ENCODE data around the gene PGS1.
A peak's percentile ranks its signal among the peaks of the same experiment; 100 is the strongest.

Gene PGS1

GRCh38 chr17:78341559-78342448, 36.6 kb upstream of the PGS1 start:
- peak overlapping the region; percentile 96 for H3K27ac ChIP-seq (ENCODE audit: low read depth, low read length)
- peak overlapping the region; percentile 53 for H3K4me3 ChIP-seq (ENCODE audit: low read length)
- peaks cover 18% of the 10 kb centered on the region for H3K4me1 ChIP-seq (ENCODE audit: control insufficient read depth, insufficient read depth, low read length)
- no peaks in the 10 kb centered on the region for H3K27me3 ChIP-seq (ENCODE audit: control insufficient read depth, insufficient read depth, low read length)
- no peaks in the 10 kb centered on the region for H3K36me3 ChIP-seq (ENCODE audit: control insufficient read depth, insufficient read depth, low read length)
- H3K9ac ChIP-seq (ENCODE audit: low read length): no peak overlapping the region

- Histone ChIP-seq H3K4me1 (ENCODE audit: control insufficient read depth, insufficient read depth, low read length) (peaks cover 18% of the 10 kb centered on the region), H3K4me3 (ENCODE audit: low read length) (peak overlapping the region; percentile 53), H3K9ac (ENCODE audit: low read length) (no peak overlapping the region), H3K36me3 (ENCODE audit: control insufficient read depth, insufficient read depth, low read length) (no peaks in the 10 kb centered on the region), H3K27me3 (ENCODE audit: control insufficient read depth, insufficient read depth, low read length) (no peaks in the 10 kb centered on the region), H3K27ac (ENCODE audit: low read depth, low read length) (peak overlapping the region; percentile 96)
Observed at GRCh38 chr17:78342449-78343186, 35.8 kb upstream of the PGS1 start.

- Histone ChIP-seq H3K27me3 (ENCODE audit: control insufficient read depth, insufficient read depth, low read length) (no peaks in the 10 kb centered on the region), H3K36me3 (ENCODE audit: control insufficient read depth, insufficient read depth, low read length) (no peaks in the 10 kb centered on the region), H3K4me1 (ENCODE audit: control insufficient read depth, insufficient read depth, low read length) (peaks cover 18% of the 10 kb centered on the region), H3K4me3 (ENCODE audit: low read length) (no peak overlapping the region), H3K27ac (ENCODE audit: low read depth, low read length) (peak overlapping the region; percentile 96), H3K9ac (ENCODE audit: low read length) (no peak overlapping the region)
Observed at GRCh38 chr17:78343187-78343542, 35.3 kb upstream of the PGS1 start.

GRCh38 chr17:78343543-78344201, 34.8 kb upstream of the PGS1 start:
- peaks cover 18% of the 10 kb centered on the region for H3K4me1 ChIP-seq (ENCODE audit: control insufficient read depth, insufficient read depth, low read length)
- H3K9ac ChIP-seq (ENCODE audit: low read length): peak overlapping the region; percentile 22
- no peak overlapping the region for H3K4me3 ChIP-seq (ENCODE audit: low read length)
- no peaks in the 10 kb centered on the region for H3K36me3 ChIP-seq (ENCODE audit: control insufficient read depth, insufficient read depth, low read length)
- H3K27ac ChIP-seq (ENCODE audit: low read depth, low read length): peak overlapping the region; percentile 96
- no peaks in the 10 kb centered on the region for H3K27me3 ChIP-seq (ENCODE audit: control insufficient read depth, insufficient read depth, low read length)

- H3K36me3 ChIP-seq (ENCODE audit: control insufficient read depth, insufficient read depth, low read length): no peaks in the 10 kb centered on the region
- no peak overlapping the region for H3K9ac ChIP-seq (ENCODE audit: low read length)
- no peaks in the 10 kb centered on the region for H3K27me3 ChIP-seq (ENCODE audit: control insufficient read depth, insufficient read depth, low read length)
- H3K4me1 ChIP-seq (ENCODE audit: control insufficient read depth, insufficient read depth, low read length): peaks cover 18% of the 10 kb centered on the region
- no peak overlapping the region for H3K4me3 ChIP-seq (ENCODE audit: low read length)
- H3K27ac ChIP-seq (ENCODE audit: low read depth, low read length): no peak overlapping the region
Observed at GRCh38 chr17:78344666-78345065, 33.8 kb upstream of the PGS1 start.

- Histone ChIP-seq H3K27ac (ENCODE audit: low read depth, low read length) (no peak overlapping the region), H3K4me3 (ENCODE audit: low read length) (no peak overlapping the region), H3K4me1 (ENCODE audit: control insufficient read depth, insufficient read depth, low read length) (peaks cover 18% of the 10 kb centered on the region), H3K36me3 (ENCODE audit: control insufficient read depth, insufficient read depth, low read length) (no peaks in the 10 kb centered on the region), H3K27me3 (ENCODE audit: control insufficient read depth, insufficient read depth, low read length) (no peaks in the 10 kb centered on the region), H3K9ac (ENCODE audit: low read length) (no peak overlapping the region)
Observed at GRCh38 chr17:78345172-78345571, 33.3 kb upstream of the PGS1 start.

- no peak overlapping the region for H3K4me3 ChIP-seq (ENCODE audit: low read length)
- H3K27ac ChIP-seq (ENCODE audit: low read depth, low read length): no peak overlapping the region
- no peaks in the 10 kb centered on the region for H3K36me3 ChIP-seq (ENCODE audit: control insufficient read depth, insufficient read depth, low read length)
- H3K4me1 ChIP-seq (ENCODE audit: control insufficient read depth, insufficient read depth, low read length): peaks cover 18% of the 10 kb centered on the region
- H3K27me3 ChIP-seq (ENCODE audit: control insufficient read depth, insufficient read depth, low read length): no peaks in the 10 kb centered on the region
- no peak overlapping the region for H3K9ac ChIP-seq (ENCODE audit: low read length)
Observed at GRCh38 chr17:78345791-78346494, 32.5 kb upstream of the PGS1 start.

- H3K4me3 ChIP-seq (ENCODE audit: low read length): no peak overlapping the region
- H3K9ac ChIP-seq (ENCODE audit: low read length): no peak overlapping the region
- no peak overlapping the region for H3K27ac ChIP-seq (ENCODE audit: low read depth, low read length)
- no peaks in the 10 kb centered on the region for H3K36me3 ChIP-seq (ENCODE audit: control insufficient read depth, insufficient read depth, low read length)
- peaks cover 24% of the 10 kb centered on the region for H3K4me1 ChIP-seq (ENCODE audit: control insufficient read depth, insufficient read depth, low read length)
- H3K27me3 ChIP-seq (ENCODE audit: control insufficient read depth, insufficient read depth, low read length): no peaks in the 10 kb centered on the region
Observed at GRCh38 chr17:78346605-78347250, 31.7 kb upstream of the PGS1 start.

GRCh38 chr17:78347453-78347852, 31.0 kb upstream of the PGS1 start:
- H3K27ac ChIP-seq (ENCODE audit: low read depth, low read length): no peak overlapping the region
- no peaks in the 10 kb centered on the region for H3K27me3 ChIP-seq (ENCODE audit: control insufficient read depth, insufficient read depth, low read length)
- no peaks in the 10 kb centered on the region for H3K36me3 ChIP-seq (ENCODE audit: control insufficient read depth, insufficient read depth, low read length)
- peaks cover 27% of the 10 kb centered on the region for H3K4me1 ChIP-seq (ENCODE audit: control insufficient read depth, insufficient read depth, low read length)
- H3K9ac ChIP-seq (ENCODE audit: low read length): no peak overlapping the region
- no peak overlapping the region for H3K4me3 ChIP-seq (ENCODE audit: low read length)

- no peak overlapping the region for H3K9ac ChIP-seq (ENCODE audit: low read length)
Observed at GRCh38 chr17:78348055-78348770, 30.2 kb upstream of the PGS1 start.

GRCh38 chr17:78349891-78350642, 28.4 kb upstream of the PGS1 start:
- no peak overlapping the region for H3K27ac ChIP-seq (ENCODE audit: low read depth, low read length)
- H3K4me1 ChIP-seq (ENCODE audit: control insufficient read depth, insufficient read depth, low read length): peaks cover 18% of the 10 kb centered on the region
- H3K9ac ChIP-seq (ENCODE audit: low read length): no peak overlapping the region

More at GRCh38 chr17:78348055-78348770, 30.2 kb upstream of the PGS1 start:
- Histone ChIP-seq H3K4me3 (ENCODE audit: low read length) (no peak overlapping the region), H3K27me3 (ENCODE audit: control insufficient read depth, insufficient read depth, low read length) (no peaks in the 10 kb centered on the region), H3K4me1 (ENCODE audit: control insufficient read depth, insufficient read depth, low read length) (peaks cover 21% of the 10 kb centered on the region), H3K36me3 (ENCODE audit: control insufficient read depth, insufficient read depth, low read length) (no peaks in the 10 kb centered on the region), H3K27ac (ENCODE audit: low read depth, low read length) (no peak overlapping the region)

More at GRCh38 chr17:78349891-78350642, 28.4 kb upstream of the PGS1 start:
- no peaks in the 10 kb centered on the region for H3K27me3 ChIP-seq (ENCODE audit: control insufficient read depth, insufficient read depth, low read length)
- no peak overlapping the region for H3K4me3 ChIP-seq (ENCODE audit: low read length)
- H3K36me3 ChIP-seq (ENCODE audit: control insufficient read depth, insufficient read depth, low read length): no peaks in the 10 kb centered on the region
